GM18858 (cell line): Measurements from ENCODE around the gene OSBP2.
"Not testable (repeated sequence)": the region's sequence is repeated elsewhere in the genome, so short reads cannot be mapped to it uniquely, and the experiment has no call there.

ENCODE experiments used
- ATAC-seq: cut with Tn5 transposase; IDR thresholded peaks from one replicate; pipeline ENCODE4 v1.9.1; 2021; ENCODE audit not compliant: unreplicated experiment

OSBP2 gene

GRCh38 chr22:30717331-30717921 lies 22.8 kb downstream of the OSBP2 start:
- no peak for ATAC-seq

GRCh38 chr22:30717952-30718351 lies 23.3 kb downstream of the OSBP2 start:
- no peak for ATAC-seq

DNA sequence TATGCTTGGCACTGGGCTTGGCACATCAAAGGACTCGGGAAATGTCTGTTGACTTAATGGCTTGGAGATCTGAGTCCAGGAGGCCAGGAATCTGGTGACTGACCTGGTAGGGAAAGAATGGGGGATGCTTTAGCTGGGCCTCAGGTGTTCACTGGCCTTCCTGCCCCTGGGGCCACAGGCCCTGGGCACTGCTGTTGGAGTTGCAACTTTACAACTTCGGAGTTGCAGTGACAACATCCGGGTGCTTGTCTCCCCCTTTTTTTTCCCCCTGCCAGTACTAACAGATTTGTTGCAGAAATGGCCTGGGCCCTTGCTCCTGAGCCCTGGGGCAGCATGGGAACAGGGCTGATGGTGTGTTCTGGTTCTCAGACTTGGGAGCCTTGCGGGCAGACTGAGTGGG lies 23.8 kb downstream of the OSBP2 start:
- ATAC-seq, result no peak

DNA sequence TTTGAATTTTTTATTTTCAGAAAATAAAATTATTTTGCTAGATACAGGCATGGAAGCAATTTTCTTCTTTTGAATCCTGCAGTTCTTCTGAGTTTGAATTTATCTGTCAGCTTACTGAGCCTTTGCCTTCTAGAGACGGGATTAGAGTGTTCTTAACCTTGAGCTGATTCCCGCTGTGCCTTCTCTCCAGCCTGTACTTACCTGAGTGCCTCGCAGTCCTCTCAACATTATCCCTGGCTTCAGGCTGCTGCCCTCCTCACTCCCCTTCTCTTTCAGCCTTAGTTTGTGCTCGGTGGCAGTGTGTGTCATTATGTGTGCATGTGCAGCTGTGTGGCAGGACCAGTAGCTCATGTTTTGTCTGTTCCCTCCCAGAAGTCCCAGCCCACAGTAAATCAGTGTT lies 24.3 kb downstream of the OSBP2 start:
- no peak for ATAC-seq

- no peak for ATAC-seq
Observed at GRCh38 chr22:30720263-30720837, 25.7 kb downstream of the OSBP2 start.

GRCh38 chr22:30721741-30722140 lies 27.1 kb downstream of the OSBP2 start:
- no peak for ATAC-seq

DNA sequence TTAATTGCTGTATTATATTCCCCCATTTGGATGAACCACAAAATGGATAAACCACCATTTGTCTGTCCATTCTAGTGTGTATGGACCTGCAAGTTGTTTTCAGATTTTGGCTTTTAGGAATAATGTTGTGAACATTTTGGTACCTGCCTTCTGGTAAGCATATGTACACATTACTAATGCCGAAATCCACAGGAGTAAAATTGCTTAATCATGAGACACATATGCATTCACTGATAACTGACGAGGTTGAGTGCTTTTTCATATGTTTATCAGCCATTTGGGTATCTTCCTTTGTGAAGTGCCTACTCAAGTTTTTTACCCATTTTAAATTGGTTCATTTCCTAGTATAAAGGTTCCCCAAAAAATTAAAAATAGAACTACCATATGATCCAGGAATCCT lies 34.2 kb downstream of the OSBP2 start:
- no peak for ATAC-seq

GRCh38 chr22:30731658-30732057 lies 37.0 kb downstream of the OSBP2 start:
- ATAC-seq, result no peak

DNA sequence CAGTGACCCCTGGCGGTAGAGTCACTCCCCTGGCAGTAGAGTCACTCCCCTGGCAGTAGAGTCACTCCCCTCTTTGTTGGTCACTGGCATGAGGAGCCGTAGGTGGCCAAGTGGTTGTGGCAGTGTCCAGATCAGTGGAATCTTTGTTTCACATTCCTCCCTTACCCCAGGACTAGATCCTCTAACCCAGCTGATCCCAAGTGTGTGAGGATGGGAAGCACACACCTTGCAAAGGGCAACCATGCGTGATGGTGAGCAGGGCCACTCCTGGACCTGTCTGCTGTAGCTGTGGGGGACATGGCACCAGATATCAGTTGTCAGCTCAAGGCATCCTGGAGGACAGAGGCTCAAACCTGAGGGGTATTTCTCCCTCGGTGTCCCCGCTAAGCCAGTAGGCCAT lies 37.8 kb downstream of the OSBP2 start:
- ATAC-seq, result no peak

DNA sequence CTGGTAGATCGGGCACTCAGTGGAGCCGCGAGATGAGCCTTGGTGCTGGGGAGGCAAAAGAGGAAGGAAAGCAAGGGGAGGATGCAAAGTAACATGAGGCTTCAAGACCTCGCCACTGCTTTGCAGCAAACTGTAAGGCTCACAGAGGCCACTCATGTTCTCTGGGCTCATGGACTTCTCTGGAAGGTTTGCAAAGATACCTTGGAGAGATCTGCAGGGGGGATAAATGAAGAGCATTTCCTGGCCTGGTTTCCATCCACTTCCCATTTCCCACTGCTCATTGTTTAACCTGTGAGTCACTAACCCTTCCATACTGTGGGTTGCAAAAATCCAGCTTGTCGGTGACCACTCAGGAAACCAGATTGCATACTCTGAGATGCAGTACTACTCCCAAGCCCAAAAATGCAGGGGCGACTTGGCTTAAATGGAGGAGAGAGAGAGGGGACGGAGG lies 38.5 kb downstream of the OSBP2 start:
- no peak for ATAC-seq

DNA sequence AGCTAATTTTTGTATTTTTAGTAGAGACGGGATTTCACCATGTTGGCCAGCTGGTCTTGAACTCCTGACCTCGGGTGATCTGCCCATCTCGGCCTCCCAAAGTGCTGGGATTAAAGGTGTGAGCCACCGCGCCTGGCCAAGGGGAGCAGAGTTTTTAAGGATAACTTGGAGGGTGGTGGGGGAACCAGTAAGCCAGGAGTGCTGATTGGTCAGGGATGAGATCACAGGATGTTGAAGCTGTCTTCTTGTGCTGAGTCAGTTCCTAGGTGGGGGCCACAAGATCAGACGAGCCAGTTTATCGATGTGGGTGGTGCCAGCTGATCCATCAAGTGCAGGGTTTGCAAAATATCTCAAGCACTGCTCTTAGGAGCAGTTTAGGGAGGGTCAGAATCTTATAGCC lies 45.3 kb downstream of the OSBP2 start:
- not testable (repeated sequence) for ATAC-seq

GRCh38 chr22:30740511-30740910 lies 45.8 kb downstream of the OSBP2 start:
- ATAC-seq, result not testable (repeated sequence)

DNA sequence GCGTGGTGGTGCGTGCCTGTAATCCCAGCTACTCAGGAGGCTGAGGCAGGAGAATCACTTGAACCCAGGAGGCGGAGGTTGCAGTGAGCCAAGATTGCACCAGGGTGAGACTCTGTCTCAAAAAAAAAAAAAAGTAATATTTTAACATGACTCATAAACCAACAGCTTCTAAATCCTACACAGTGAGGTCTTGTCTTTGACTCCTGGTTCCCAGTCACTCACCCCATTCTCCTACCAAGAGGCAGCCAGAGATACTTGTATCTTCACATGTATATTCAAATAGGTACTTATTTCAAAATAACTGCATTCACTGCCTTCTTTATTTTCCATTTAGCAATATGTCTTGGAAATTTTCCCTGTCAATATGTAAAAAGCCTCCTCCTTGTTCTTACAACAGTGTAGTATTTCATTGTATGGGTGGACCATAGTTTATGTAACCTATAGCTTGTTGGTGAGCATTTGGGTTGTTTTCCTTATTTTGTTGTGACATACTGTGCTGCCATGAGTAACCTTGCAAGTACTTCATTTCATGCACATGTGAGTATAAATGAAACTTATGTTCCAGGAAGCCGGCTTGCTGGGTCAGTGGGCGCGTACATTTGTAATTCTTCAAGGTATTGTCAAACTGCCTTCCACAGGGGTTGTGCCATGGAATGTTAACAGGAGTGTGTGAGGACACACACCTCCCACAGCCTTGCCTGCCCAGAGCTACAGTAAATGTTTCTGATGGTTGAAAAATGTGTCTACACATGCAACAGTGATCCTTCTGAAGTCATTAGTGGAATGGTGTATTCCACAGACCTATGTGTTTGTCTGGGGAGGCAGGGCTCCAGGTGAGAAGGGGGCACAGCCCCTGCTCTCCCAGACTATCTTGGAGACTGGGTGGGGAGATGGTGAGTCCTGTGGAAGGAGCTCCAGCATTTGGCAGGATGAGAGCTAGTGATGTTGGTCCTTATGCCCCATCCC lies 47.9 kb downstream of the OSBP2 start:
- ATAC-seq, result no peak

DNA sequence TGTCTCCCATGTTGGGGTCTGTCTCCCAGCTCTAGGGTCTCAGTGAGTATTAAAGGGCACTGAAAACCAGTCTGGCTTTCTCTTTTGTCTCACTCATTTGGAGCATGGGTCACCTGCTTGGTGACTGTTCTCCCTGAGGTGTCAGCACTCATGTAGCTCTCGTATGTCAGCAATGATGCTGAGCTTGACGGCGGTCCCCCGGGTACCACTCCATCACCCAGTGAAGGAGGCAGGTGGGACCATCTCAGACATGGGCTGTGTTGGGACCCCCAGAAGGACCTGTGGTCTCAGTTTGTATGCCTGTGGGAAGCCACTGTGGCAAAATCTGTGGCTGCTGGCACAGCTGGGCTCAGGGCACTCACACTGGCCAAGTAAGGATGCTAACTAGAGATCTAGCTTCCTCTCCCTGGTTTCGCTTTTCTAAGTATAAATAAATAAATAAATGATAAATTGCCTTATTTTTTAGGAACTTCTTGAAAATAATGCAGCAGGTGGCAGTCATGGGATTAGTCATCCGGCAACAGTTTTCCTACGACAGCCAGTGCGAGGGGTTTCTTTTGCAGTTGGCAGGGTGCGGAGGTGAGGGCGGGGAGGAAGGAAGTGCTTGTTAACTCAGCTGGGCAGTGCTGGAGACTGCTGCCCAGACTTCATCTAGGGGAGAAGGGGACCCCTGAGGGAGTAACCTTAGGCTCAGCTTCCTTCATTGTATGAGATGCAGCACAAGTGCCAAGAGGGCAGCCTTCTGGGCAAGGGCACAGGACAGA lies 48.8 kb downstream of the OSBP2 start:
- ATAC-seq, result no peak

- no peak for ATAC-seq
Observed at GRCh38 chr22:30744224-30744623, 49.5 kb downstream of the OSBP2 start.

- no peak for ATAC-seq
Observed at GRCh38 chr22:30747493-30747892, 52.8 kb downstream of the OSBP2 start.

DNA sequence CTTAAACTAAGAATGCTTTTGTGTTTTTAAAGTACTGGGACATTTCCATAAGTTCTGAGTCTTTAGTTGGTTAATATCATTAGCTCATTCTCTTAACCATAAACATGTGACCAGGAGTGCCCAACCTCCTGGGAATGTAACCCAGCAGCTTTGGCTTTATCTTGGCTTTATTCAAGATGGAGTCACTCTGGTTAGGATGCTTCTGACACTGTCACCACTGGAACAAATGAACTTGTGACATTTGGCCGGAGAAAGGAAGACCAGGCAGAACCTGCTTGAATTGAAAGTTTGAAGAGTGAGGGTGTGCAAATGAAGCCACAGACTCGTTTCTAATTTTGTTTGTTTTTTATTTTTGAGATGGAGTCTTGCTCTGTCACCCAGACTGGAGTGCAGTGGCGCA lies 54.6 kb downstream of the OSBP2 start:
- ATAC-seq, result no peak

DNA sequence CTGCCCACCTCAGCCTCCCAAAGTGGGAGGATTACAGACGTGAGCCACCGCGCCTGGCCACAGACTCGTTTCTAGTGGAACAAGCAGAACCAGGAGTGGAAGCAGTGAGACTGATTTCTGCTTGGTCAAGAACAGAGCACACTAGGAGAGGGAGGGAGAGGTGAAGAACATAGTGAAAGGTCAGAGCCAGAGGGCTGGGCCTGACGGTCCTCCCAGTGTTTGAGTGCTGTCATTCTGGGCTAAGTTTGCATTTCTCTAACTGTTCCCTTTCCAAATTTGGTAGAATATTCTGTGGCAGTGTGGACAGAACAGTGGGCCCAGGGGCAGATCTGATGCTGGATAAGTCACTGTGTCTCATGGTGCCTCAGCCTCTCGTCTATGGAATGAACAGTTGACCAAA lies 55.2 kb downstream of the OSBP2 start:
- no peak for ATAC-seq

DNA sequence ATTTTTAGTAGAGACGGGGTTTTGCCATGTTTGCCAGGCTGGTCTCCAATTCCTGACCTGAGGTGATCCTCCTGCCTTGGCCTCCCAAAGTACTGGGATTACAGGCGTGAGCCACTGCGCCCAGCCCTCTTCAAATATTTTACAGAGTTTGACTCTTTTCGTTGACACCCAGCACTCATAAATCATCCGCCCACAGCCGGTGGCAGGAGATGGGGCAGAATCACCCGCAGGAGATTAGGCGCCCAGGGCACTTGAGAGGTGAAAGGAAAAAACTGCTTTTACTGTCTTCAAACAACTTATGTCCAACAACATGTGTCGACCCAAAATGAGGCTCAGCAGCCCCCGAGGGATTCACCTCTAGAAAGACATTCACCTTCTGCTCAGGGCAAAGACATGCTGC lies 56.9 kb downstream of the OSBP2 start:
- no peak for ATAC-seq

DNA sequence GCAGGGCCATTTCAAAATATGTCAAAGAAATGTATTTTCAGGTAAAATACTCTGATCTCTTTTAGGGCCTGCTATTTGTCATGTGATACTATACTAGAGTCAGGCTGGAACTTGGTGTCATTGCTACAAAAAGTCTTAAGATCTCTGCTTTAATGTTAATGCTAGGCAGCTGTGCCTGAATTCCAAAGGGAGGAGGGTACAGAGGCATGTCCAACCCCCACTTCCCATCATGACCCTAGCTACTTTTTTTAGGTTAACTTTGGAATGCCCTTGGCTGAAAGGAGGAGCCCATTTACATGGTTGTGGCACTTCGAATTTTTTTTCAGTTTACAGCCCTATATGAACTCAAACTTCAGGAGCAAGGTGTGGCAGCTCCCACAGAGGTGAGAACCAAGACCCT lies 58.1 kb downstream of the OSBP2 start:
- ATAC-seq, result no peak

GRCh38 chr22:30753701-30754100 lies 59.0 kb downstream of the OSBP2 start:
- no peak for ATAC-seq
